Measurements from ENCODE around the gene AP2S1.
A peak's percentile ranks its signal among the peaks of the same experiment; 100 is the strongest.
"Not testable (repeated sequence)": the region's sequence is repeated elsewhere in the genome, so short reads cannot be mapped to it uniquely, and the experiment has no call there.

The AP2S1 gene

GRCh38 chr19:46840498-46840942 lies 10.1 kb downstream of the AP2S1 start:
- no peak overlapping the region for H3K27ac Mint-ChIP-seq
- H3K36me3 Mint-ChIP-seq, result peaks cover 29 to 54% of the 10 kb centered on the region in 2 donors
- no peaks in the 10 kb centered on the region for H3K9me3 Mint-ChIP-seq

GRCh38 chr19:46839752-46840497 lies 10.7 kb downstream of the AP2S1 start:
- Mint-ChIP-seq H3K27me3 (no peaks in the 10 kb centered on the region), H3K27ac (peak overlapping the region; percentile 14), H3K4me1 (peaks cover 2 to 5% of the 10 kb centered on the region in 2 donors), H3K4me3 (no peak overlapping the region), H3K36me3 (peaks cover 29 to 54% of the 10 kb centered on the region in 2 donors), H3K9me3 (no peaks in the 10 kb centered on the region)
- ATAC-seq (replicated peaks), result peak in 1 of 2 donors; percentile 6
- DNase-seq, result no peak

More at GRCh38 chr19:46840498-46840942, 10.1 kb downstream of the AP2S1 start:
- Mint-ChIP-seq H3K4me1 (peaks cover 2 to 6% of the 10 kb centered on the region in 2 donors), H3K4me3 (no peak overlapping the region), H3K27me3 (no peaks in the 10 kb centered on the region)
- ATAC-seq (replicated peaks) (peak; percentile 68 to 74), DNase-seq (no peak)

GRCh38 chr19:46838160-46838559 lies 12.5 kb downstream of the AP2S1 start:
- Mint-ChIP-seq H3K36me3 (peaks cover 23 to 46% of the 10 kb centered on the region in 2 donors), H3K27me3 (no peaks in the 10 kb centered on the region), H3K27ac (no peak overlapping the region), H3K9me3 (no peaks in the 10 kb centered on the region), H3K4me1 (peaks cover 2 to 5% of the 10 kb centered on the region in 2 donors), H3K4me3 (no peak overlapping the region)
- no peak for DNase-seq
- no peak for ATAC-seq (replicated peaks)

- Mint-ChIP-seq H3K27me3 (no peaks in the 10 kb centered on the region), H3K9me3 (peaks cover 3 to 4% of the 10 kb centered on the region in 2 donors), H3K27ac (no peak overlapping the region), H3K4me1 (no peaks in the 10 kb centered on the region), H3K4me3 (no peak overlapping the region), H3K36me3 (peaks cover 9 to 26% of the 10 kb centered on the region in 2 donors)
- DNase-seq, result no peak
- no peak for ATAC-seq (replicated peaks)
Observed at GRCh38 chr19:46834984-46835383, 15.7 kb downstream of the AP2S1 start.

GRCh38 chr19:46834121-46834520 lies 16.5 kb downstream of the AP2S1 start:
- Mint-ChIP-seq H3K27ac (no peak overlapping the region), H3K4me3 (no peak overlapping the region), H3K9me3 (peaks cover 3 to 4% of the 10 kb centered on the region in 2 donors), H3K36me3 (peaks cover 3 to 20% of the 10 kb centered on the region in 2 donors), H3K27me3 (no peaks in the 10 kb centered on the region), H3K4me1 (peaks cover 0 to 1% of the 10 kb centered on the region in 2 donors)
- ATAC-seq (replicated peaks), result no peak
- DNase-seq, result no peak

- no peak for DNase-seq
- no peak for ATAC-seq (replicated peaks)
- H3K36me3 Mint-ChIP-seq, result peaks cover 0 to 3% of the 10 kb centered on the region in 2 donors
- no peak overlapping the region for H3K27ac Mint-ChIP-seq
- H3K4me1 Mint-ChIP-seq, result peaks cover 0 to 3% of the 10 kb centered on the region in 2 donors
- no peaks in the 10 kb centered on the region for H3K27me3 Mint-ChIP-seq
- no peak overlapping the region for H3K4me3 Mint-ChIP-seq
- peaks cover 3 to 4% of the 10 kb centered on the region in 2 donors for H3K9me3 Mint-ChIP-seq
Observed at GRCh38 chr19:46830864-46831263, 19.8 kb downstream of the AP2S1 start.

- Mint-ChIP-seq H3K27ac (no peak overlapping the region), H3K4me3 (no peak overlapping the region), H3K36me3 (no peaks in the 10 kb centered on the region), H3K27me3 (no peaks in the 10 kb centered on the region), H3K4me1 (peaks cover 17 to 21% of the 10 kb centered on the region in 2 donors), H3K9me3 (peaks cover 4 to 7% of the 10 kb centered on the region in 2 donors)
- ATAC-seq (replicated peaks) (no peak), DNase-seq (no peak)
Observed at GRCh38 chr19:46828484-46828883, 22.2 kb downstream of the AP2S1 start.

- peaks cover 28 to 40% of the 10 kb centered on the region in 2 donors for H3K4me1 Mint-ChIP-seq
- H3K27me3 Mint-ChIP-seq, result no peaks in the 10 kb centered on the region
- H3K4me3 Mint-ChIP-seq, result no peak overlapping the region
- H3K36me3 Mint-ChIP-seq, result no peaks in the 10 kb centered on the region
- ATAC-seq (replicated peaks), result no peak
- DNase-seq, result no peak
- H3K27ac Mint-ChIP-seq, result no peak overlapping the region
- H3K9me3 Mint-ChIP-seq, result peaks cover under 1 to 3% of the 10 kb centered on the region in 2 donors
Observed at GRCh38 chr19:46825731-46826055, 25.0 kb downstream of the AP2S1 start.

GRCh38 chr19:46824890-46825730 lies 25.5 kb downstream of the AP2S1 start:
- Mint-ChIP-seq H3K4me1 (peaks cover 31 to 45% of the 10 kb centered on the region in 2 donors), H3K27me3 (no peaks in the 10 kb centered on the region), H3K27ac (peak overlapping the region; percentile 91), H3K36me3 (no peaks in the 10 kb centered on the region), H3K4me3 (peak overlapping the region; percentile 51 to 76), H3K9me3 (peaks cover 0 to 3% of the 10 kb centered on the region in 2 donors)
- DNase-seq, result peak; percentile 16
- ATAC-seq (replicated peaks), result peak; percentile 33 to 43

GRCh38 chr19:46823049-46823448 lies 27.6 kb downstream of the AP2S1 start:
- Mint-ChIP-seq H3K36me3 (no peaks in the 10 kb centered on the region), H3K4me1 (peaks cover 35 to 51% of the 10 kb centered on the region in 2 donors), H3K4me3 (no peak overlapping the region)

GRCh38 chr19:46822410-46822787 lies 28.2 kb downstream of the AP2S1 start:
- Mint-ChIP-seq H3K4me3 (peak overlapping the region in 1 of 2 donors; percentile 57), H3K4me1 (peaks cover 35 to 51% of the 10 kb centered on the region in 2 donors), H3K27ac (peak overlapping the region; percentile 75)
- not testable (repeated sequence) for DNase-seq; H3K9me3 Mint-ChIP-seq; ATAC-seq (replicated peaks); H3K36me3 Mint-ChIP-seq; H3K27me3 Mint-ChIP-seq

More at GRCh38 chr19:46823049-46823448, 27.6 kb downstream of the AP2S1 start:
- Mint-ChIP-seq H3K9me3 (peaks cover 0 to 3% of the 10 kb centered on the region in 2 donors), H3K27ac (no peak overlapping the region), H3K27me3 (no peaks in the 10 kb centered on the region)
- ATAC-seq (replicated peaks) (no peak), DNase-seq (no peak)

GRCh38 chr19:46821512-46822409 lies 28.9 kb downstream of the AP2S1 start:
- Mint-ChIP-seq H3K4me1 (peaks cover 35 to 51% of the 10 kb centered on the region in 2 donors), H3K27me3 (no peaks in the 10 kb centered on the region), H3K27ac (peak overlapping the region; percentile 75), H3K36me3 (no peaks in the 10 kb centered on the region), H3K9me3 (peaks cover 0 to 3% of the 10 kb centered on the region in 2 donors), H3K4me3 (peak overlapping the region; percentile 29 to 57)
- ATAC-seq (replicated peaks) (peak; percentile 63 to 67), DNase-seq (peak; percentile 53)

- Mint-ChIP-seq H3K27me3 (no peaks in the 10 kb centered on the region), H3K4me3 (no peak overlapping the region), H3K4me1 (peaks cover 21 to 31% of the 10 kb centered on the region in 2 donors), H3K36me3 (no peaks in the 10 kb centered on the region), H3K9me3 (no peaks in the 10 kb centered on the region), H3K27ac (peak overlapping the region; percentile 31)
- ATAC-seq (replicated peaks) (no peak), DNase-seq (no peak)
Observed at GRCh38 chr19:46818812-46819211, 31.8 kb downstream of the AP2S1 start.
